HG03196 (cell line): ENCODE results near the gene RAB3A.

Source experiments
- ATAC-seq: cut with Tn5 transposase; IDR thresholded peaks from one replicate; pipeline ENCODE4 v1.9.1; 2021; ENCODE audit not compliant: unreplicated experiment

RAB3A gene

GRCh38 chr19:18202397-18202777 is 1.5 kb downstream of the RAB3A start:
- ATAC-seq: no peak

DNA sequence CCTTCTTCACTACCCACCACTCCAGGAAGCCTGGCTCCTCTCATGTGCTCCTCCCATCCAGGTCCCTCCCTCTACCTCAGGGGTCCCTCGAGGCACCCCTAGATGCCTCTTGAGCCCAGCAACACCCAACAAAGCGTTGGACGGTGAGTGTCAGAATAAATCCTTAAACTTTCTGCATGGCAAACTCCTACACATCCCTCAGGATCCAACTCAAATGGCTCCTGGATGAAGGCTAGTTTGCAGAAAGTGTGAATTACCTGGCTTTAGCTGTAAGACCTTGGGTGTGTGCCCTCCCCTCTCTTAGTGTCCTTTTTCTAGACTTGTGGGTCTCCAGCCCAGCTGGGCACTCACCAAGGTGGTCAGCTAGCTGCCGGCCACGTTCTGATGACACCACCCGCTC is 5.5 kb downstream of the RAB3A start:
- no peak for ATAC-seq

- no peak for ATAC-seq
Measured at GRCh38 chr19:18197941-18198340, 5.9 kb downstream of the RAB3A start.

GRCh38 chr19:18197306-18197705 is 6.5 kb downstream of the RAB3A start:
- ATAC-seq: no peak

DNA sequence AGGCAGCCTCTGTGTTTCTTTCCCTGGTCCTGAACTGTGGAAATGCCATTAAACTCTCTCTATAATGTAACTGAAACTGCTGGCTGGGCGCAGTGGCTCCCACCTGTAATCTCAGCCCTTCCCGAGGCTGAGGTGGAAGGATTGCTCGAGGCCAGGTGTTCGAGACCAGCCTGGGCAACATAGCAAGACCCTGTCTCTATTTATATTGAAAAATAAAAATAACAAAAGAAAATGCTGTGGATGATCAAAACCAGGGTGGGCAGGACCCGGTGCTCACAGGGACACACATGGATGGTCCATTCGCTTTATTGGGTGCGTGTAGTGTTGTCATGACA is 7.4 kb downstream of the RAB3A start:
- no peak for ATAC-seq

- ATAC-seq: no peak
Measured at GRCh38 chr19:18194554-18195238, 9.1 kb downstream of the RAB3A start.

DNA sequence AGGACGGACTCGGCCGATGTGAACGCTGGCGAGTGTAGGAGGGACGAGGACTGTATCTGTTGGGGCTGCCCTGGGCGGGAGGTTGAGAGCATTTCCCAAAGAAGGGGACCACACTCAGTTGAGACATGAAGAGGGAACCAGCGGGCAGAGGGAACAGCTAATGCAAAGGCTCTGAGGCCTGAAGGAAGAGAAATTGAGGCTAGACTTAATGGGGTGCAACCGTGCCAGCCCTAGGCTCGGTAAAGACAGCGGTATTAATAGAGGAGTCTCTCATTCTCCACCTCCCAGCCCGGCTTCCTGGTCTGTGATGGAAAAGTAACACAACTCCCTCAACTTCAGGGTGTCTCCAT is 9.7 kb downstream of the RAB3A start:
- no peak for ATAC-seq

GRCh38 chr19:18193388-18194180 is 10.3 kb downstream of the RAB3A start:
- ATAC-seq: no peak

GRCh38 chr19:18192673-18193387 is 11.0 kb downstream of the RAB3A start, which contains the start of gene MPV17L2:
MPV17L2 (plus strand) TSS chr19:18193218; CDS start chr19:18193282, 64 bp downstream.
- ATAC-seq: peak; percentile 78

GRCh38 chr19:18191640-18192062 is 12.2 kb downstream of the RAB3A start:
- no peak for ATAC-seq

- no peak for ATAC-seq
Measured at GRCh38 chr19:18190278-18190677, 13.6 kb downstream of the RAB3A start.

- no peak for ATAC-seq
Measured at GRCh38 chr19:18185538-18185937, 18.3 kb downstream of the RAB3A start.

- ATAC-seq: no peak
Measured at GRCh38 chr19:18183529-18183928, 20.3 kb downstream of the RAB3A start.

DNA sequence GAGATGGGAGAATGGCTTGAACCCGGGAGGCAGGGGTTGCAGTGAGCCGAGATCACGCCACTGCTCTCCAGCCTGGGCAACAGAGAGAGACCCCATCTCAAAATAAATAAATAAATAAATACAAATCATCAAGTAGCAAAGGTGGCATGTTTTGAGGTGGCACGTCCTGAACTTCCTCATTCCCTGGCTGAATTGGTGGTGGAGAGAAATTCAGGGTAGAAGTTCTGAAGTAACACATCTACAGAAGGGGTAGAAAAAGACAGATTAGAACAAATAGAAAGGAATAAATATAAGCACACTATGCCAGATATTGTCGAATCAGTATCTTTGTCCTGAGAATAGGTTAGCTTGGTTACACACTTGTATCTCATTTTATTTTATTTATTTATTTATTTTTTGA is 23.9 kb downstream of the RAB3A start:
- no peak for ATAC-seq

GRCh38 chr19:18176367-18177310 is 27.2 kb downstream of the RAB3A start:
- ATAC-seq: no peak

GRCh38 chr19:18174983-18175382 is 28.9 kb downstream of the RAB3A start:
- ATAC-seq: no peak

- peak; percentile 44 for ATAC-seq
Measured at GRCh38 chr19:18173572-18174288, 30.1 kb downstream of the RAB3A start, which contains the start of gene IFI30. IFI30 (plus strand) TSS chr19:18173813; CDS start chr19:18173842, 29 bp downstream.

DNA sequence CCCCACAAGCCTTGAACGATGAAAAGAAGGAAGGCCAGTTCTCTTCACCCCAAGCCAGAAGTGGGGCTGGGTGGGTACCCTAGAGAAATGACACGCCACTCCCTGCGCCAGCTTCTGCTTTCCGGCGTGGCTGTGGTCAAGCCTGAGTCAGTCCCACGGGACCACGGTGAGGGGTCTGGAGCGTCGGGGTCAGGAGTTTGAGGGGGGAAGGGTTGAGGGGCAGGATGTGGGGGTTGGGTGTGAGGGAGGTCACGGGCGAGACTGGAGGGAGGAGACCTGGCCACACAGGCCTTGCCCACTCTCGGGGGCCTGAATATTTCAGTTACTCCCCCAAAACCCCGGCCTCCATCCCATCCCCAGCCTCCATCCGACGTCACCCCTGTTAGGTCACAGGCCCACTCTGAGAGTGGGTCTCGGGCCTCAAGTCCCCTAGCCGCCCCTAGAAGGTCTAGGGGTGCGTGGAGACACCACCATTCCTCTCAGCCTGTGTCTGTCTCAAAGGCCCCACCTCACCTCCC is 30.7 kb downstream of the RAB3A start:
- peak; percentile 13 for ATAC-seq

DNA sequence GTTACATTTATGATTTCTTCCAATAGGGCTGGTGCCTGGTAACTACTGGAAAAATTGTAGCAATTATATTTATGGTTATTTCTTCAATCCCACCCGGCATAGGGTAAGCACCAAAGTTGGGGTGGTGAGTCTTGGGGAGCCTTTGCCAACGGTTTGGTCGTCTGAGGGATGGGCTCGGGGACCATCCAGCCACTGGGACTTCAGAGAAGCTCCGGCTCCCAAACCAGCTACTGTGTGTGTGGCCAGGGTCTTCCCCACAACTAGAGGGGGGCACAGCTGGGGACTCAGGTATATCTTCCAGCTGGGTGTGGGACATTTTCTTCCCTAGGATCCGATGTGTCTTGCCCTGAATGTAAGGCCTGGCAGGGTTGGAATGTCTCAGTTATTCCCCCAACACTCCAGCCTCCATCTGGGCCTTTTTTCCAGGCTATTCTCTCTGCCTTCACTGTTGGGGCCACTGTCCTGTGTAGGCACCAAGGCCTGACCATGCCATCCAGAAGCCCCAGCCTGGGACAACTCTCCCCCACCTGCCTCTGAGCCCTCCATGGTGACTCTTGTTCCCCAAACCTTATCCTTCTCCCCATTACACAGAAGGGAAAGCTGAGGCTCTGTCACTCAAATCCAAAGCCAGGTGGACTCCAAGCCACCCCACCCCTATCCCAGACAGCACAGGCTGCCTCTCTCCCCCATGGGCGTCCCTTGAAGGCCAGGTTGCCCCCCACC is 31.4 kb downstream of the RAB3A start:
- no peak for ATAC-seq
